Type B pancreatic cell (in vitro differentiated cells): ENCODE results near the gene SUPT20HL1. TPM values are rescaled to one million over a fixed set of nuclear protein-coding genes. Genes with fewer than 3 reads are reported as not detected.
"Not testable (repeated sequence)": the region's sequence is repeated elsewhere in the genome, so short reads cannot be mapped to it uniquely, and the experiment has no call there.

ENCODE experiments used
- DNase-seq: peaks from one replicate; pipeline ENCODE4 v3.0.0; 2021; ENCODE audit warnings: mixed read lengths; ENCODE audit not compliant: unreplicated experiment; ENCODE audit errors: extremely low spot score
- H3K27ac Mint-ChIP-seq: 2 replicates; pipeline ENCODE4 v1.8.0; 2021; ENCODE audit warnings: mild to moderate bottlenecking, mixed read lengths
- H3K27me3 Mint-ChIP-seq: 2 replicates; pipeline ENCODE4 v1.8.0; 2021; ENCODE audit warnings: mixed read lengths
- H3K36me3 Mint-ChIP-seq: 2 replicates; pipeline ENCODE4 v1.8.0; 2021; ENCODE audit warnings: mixed read lengths
- H3K4me1 Mint-ChIP-seq: one replicate; pipeline ENCODE4 v1.8.0; 2021; ENCODE audit warnings: mixed read lengths; ENCODE audit not compliant: unreplicated experiment
- H3K4me3 Mint-ChIP-seq: 2 replicates; pipeline ENCODE4 v1.8.0; 2021; ENCODE audit warnings: mild to moderate bottlenecking, mixed read lengths
- H3K9me3 Mint-ChIP-seq: 2 replicates; pipeline ENCODE4 v1.8.0; 2021; ENCODE audit warnings: mixed read lengths
- CTCF ChIP-seq: fragments of 200-600 bp; sonication (generic); conservative IDR thresholded peaks from 2 replicates; pipeline ENCODE4 v1.5.0; 2021; ENCODE audit warnings: antibody characterized with exemption, mild to moderate bottlenecking
- total RNA-seq: library from RNA; stranded (reverse); gene quantifications from 2 replicates; pipeline ENCODE4 v1.2.1, GENCODE V29; 2021; ENCODE audit warnings: low replicate concordance

Gene SUPT20HL1
- total RNA-seq, 1 donor from 2014 or later = not detected

GRCh38 chrX:24347881-24348280 lies 12.6 kb upstream of the SUPT20HL1 start:
- Mint-ChIP-seq H3K4me1 (peaks cover 8% of the 10 kb centered on the region), H3K4me3 (no peak overlapping the region), H3K27me3 (no peaks in the 10 kb centered on the region), H3K9me3 (no peaks in the 10 kb centered on the region), H3K27ac (no peak overlapping the region), H3K36me3 (no peaks in the 10 kb centered on the region)
- TF ChIP-seq CTCF = no peak
- DNase-seq = no peak

DNA sequence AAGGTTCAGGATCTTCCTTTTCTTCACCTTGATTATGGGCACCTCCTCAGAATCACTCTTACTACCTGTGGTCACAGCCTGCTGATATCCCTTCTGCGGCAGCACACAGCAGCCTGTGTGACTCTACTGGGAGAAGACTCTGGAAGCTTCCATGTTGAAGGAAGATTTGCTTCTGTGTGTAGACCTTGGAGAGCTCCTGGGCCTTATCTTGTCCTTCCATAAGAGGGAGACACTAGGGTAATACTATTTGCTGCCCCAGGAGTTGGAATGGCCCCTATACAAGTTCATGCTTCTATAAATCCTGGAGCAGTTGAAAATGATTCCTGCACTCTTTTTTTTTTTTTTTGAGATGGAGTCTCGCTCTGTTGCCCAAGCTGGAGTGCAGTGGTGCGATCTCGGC lies 10.2 kb upstream of the SUPT20HL1 start:
- no peak for DNase-seq
- TF ChIP-seq CTCF = no peak
- Mint-ChIP-seq H3K9me3 (no peaks in the 10 kb centered on the region), H3K36me3 (no peaks in the 10 kb centered on the region), H3K27ac (no peak overlapping the region), H3K27me3 (no peaks in the 10 kb centered on the region), H3K4me1 (peaks cover 8% of the 10 kb centered on the region), H3K4me3 (no peak overlapping the region)

- H3K4me3 Mint-ChIP-seq = no peak overlapping the region
- no peak for TF ChIP-seq CTCF
- no peaks in the 10 kb centered on the region for H3K27me3 Mint-ChIP-seq
- H3K4me1 Mint-ChIP-seq = no peaks in the 10 kb centered on the region
- H3K9me3 Mint-ChIP-seq = no peaks in the 10 kb centered on the region
- DNase-seq = no peak
- H3K36me3 Mint-ChIP-seq = no peaks in the 10 kb centered on the region
- H3K27ac Mint-ChIP-seq = no peak overlapping the region
These were observed 5.3 kb upstream of the SUPT20HL1 start for GRCh38 chrX:24355095-24355494.

DNA sequence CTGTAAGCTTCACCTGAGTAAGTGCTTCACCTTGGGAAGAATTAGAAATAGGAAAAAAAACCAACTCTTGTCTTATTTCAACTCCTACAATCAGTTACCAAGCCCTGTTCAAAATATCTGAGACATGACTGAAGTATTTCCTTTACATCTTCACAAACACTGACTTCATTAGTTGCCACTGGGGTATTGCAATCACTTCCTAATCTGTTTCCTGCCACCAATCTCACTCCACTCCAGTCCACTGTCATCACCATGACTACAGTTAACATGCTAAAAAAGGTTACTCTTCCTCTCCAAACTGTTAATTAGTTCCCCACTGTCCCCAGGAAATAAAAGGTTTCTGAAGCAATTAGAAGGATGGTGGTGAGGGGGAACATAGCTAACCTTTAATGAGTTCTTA lies 3.3 kb upstream of the SUPT20HL1 start:
- no peak for TF ChIP-seq CTCF
- H3K36me3 Mint-ChIP-seq = no peaks in the 10 kb centered on the region
- DNase-seq = no peak
- H3K27me3 Mint-ChIP-seq = no peaks in the 10 kb centered on the region
- H3K9me3 Mint-ChIP-seq = no peaks in the 10 kb centered on the region
- H3K27ac Mint-ChIP-seq = no peak overlapping the region
- H3K4me3 Mint-ChIP-seq = no peak overlapping the region
- H3K4me1 Mint-ChIP-seq = no peaks in the 10 kb centered on the region

DNA sequence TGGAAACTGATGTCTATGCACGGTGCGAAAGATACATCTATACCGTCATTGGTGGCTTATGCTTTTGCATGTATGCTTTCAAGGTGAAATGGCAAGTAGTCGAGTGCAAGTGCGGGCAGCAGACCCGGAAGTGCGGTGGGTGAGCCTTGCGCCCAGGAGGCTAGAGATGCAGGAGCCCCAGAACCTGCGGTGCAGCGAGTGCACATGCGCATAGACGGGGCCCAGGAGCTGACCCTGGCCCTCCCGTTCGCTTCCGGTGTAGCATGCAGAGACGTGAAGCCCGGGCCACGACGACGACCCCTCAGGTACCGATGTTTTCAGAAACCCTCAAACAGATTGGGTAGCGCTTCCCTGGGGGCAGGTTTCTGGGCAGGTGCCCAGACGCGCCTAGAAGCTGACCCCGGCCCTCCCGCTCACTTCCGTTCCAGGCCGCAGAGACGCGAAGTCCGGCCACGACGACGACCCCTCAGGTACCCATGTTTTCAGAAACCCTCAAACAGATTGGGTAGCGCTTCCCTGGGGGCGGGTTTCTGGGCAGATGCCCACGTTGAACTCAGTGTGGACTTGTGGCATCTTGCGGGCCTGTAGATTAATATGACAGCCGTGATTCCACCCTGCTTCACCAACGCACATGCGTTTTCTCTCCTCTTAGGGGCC lies 1.8 kb downstream of the SUPT20HL1 start:
- H3K27ac Mint-ChIP-seq, H3K9me3 Mint-ChIP-seq, DNase-seq, H3K4me1 Mint-ChIP-seq, H3K36me3 Mint-ChIP-seq, H3K4me3 Mint-ChIP-seq, H3K27me3 Mint-ChIP-seq: not testable (repeated sequence)

DNA sequence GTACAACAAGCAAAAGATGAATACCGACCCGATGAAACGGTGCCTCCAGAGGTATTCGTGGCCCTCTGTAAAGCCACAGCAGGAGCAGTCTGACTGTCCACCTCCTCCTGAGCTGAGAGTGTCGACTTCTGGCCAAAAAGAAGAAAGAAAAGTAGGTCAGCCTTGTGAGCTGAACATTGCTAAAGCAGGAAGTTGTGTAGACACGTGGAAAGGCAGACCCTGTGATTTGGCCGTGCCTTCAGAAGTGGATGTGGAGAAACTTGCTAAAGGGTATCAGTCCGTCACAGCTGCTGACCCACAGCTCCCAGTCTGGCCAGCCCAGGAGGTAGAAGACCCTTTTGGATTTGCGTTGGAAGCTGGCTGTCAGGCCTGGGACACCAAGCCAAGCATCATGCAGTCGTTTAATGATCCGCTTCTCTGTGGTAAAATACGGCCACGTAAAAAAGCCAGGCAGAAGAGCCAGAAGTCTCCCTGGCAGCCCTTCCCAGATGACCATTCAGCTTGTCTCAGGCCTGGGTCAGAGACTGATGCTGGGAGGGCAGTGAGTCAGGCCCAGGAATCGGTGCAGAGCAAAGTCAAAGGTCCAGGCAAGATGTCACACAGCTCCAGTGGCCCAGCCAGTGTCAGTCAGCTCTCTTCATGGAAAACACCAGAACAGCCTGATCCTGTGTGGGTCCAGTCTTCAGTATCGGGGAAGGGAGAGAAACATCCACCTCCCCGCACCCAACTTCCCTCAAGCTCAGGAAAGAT lies 3.2 kb downstream of the SUPT20HL1 start:
- not testable (repeated sequence) for H3K27me3 Mint-ChIP-seq, H3K27ac Mint-ChIP-seq, H3K4me3 Mint-ChIP-seq, DNase-seq, H3K4me1 Mint-ChIP-seq, H3K36me3 Mint-ChIP-seq, H3K9me3 Mint-ChIP-seq
